ENCODE measurements around the gene SECTM1. TPM values are rescaled to one million over a fixed set of nuclear protein-coding genes. Genes with fewer than 3 reads are reported as not detected.

The SECTM1 gene
- total RNA-seq, 1 donor from 2014 or later: 0.27 TPM

DNA sequence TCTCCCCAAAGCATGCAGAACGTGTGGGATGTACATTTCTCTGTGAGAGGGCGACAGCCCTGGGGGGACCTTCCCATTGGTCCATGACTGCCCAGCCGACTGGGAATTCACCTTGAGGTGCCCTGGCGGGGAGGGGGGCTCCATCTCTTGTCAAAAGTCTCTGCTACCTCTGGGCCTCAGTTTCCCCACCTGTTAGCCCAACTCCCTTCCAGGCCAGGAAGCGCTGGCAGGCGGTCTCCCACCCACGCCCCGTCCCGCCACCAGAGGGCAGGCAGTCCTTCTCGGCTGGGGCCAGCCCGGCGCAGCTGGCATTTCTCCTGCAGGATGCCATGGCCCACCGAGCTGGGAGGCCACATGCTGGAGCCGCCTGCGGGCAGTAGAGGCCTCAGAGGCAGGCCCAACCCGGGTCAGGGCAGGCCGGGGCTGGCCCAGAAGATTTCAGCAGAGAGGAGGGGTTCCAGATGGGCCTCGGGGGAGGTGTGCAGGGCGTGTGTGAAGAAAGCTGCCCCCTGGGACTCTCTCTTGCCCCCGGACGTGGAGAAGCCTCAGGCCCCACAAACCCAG, 32.8 kb downstream of the SECTM1 start:
- H3K9me3 ChIP-seq (ENCODE audit: insufficient read depth, low read depth, low read length): no peaks in the 10 kb centered on the region
- FAIRE-seq (no peak), DNase-seq (ENCODE audit: low read depth) (no peak)
- no peaks in the 10 kb centered on the region for H3K79me2 ChIP-seq (ENCODE audit: insufficient read depth, low read length)
- H3K4me3 Mint-ChIP-seq (ENCODE audit: unreplicated experiment): no peak overlapping the region
- no peaks in the 10 kb centered on the region for H4K20me1 ChIP-seq (ENCODE audit: insufficient read depth, low read length)
- H2AFZ ChIP-seq (ENCODE audit: low read depth, low read length): peak overlapping the region; percentile 7
- H3K4me1 ChIP-seq (ENCODE audit: insufficient read depth, low read length): peaks cover 21% of the 10 kb centered on the region
- H3K27ac ChIP-seq (ENCODE audit: low read depth, low read length): no peak overlapping the region
- no peak overlapping the region for H3K9ac ChIP-seq (ENCODE audit: low read length)
- H3K27me3 ChIP-seq (ENCODE audit: insufficient read depth, low read length): peaks cover 2% of the 10 kb centered on the region
- no peak overlapping the region for H3K27ac Mint-ChIP-seq (ENCODE audit: unreplicated experiment)
- H3K36me3 Mint-ChIP-seq (ENCODE audit: low read depth, unreplicated experiment): no peaks in the 10 kb centered on the region
- H3K4me3 ChIP-seq (ENCODE audit: insufficient read depth, low read depth, low read length): no peak overlapping the region
- TF ChIP-seq EZH2 (IDR thresholded peaks at IDR 0.05; ENCODE audit: insufficient read depth, low read length) (no peak), CTCF (IDR thresholded peaks at IDR 0.05; ENCODE audit: insufficient read depth, low read depth, low read length) (peak; percentile 36)
- peaks cover 3% of the 10 kb centered on the region for H3K4me1 Mint-ChIP-seq (ENCODE audit: low read depth, unreplicated experiment)
- no peak overlapping the region for H3K4me2 ChIP-seq (ENCODE audit: low read length)
- H3K9me3 Mint-ChIP-seq (ENCODE audit: unreplicated experiment): no peaks in the 10 kb centered on the region
- peaks cover 27% of the 10 kb centered on the region for H3K27me3 Mint-ChIP-seq (ENCODE audit: low read depth, unreplicated experiment)
- H3K36me3 ChIP-seq (ENCODE audit: insufficient read depth, low read length): no peaks in the 10 kb centered on the region

DNA sequence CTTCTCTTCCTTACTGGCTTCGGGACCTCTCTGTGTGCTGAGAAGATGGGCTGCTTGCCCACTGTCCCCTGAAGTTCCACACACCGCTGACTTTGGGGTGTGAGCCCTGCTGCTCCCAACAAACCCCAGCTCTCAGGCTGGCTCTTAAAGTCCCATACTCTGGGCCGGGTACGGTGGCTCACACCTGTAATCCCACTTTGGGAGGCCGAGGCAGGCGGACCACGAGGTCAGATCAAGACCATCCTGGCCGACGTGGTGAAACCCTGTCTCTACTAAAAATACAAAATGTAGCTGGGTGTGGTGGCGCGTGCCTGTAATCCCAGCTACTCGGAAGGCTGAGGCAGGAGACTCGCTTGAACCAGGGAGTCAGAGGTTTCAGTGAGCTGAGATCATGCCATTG, 33.3 kb downstream of the SECTM1 start:
- H3K9ac ChIP-seq (ENCODE audit: low read length): no peak overlapping the region
- H3K36me3 Mint-ChIP-seq (ENCODE audit: low read depth, unreplicated experiment): no peaks in the 10 kb centered on the region
- H3K4me1 Mint-ChIP-seq (ENCODE audit: low read depth, unreplicated experiment): peaks cover 3% of the 10 kb centered on the region
- H3K27ac Mint-ChIP-seq (ENCODE audit: unreplicated experiment): no peak overlapping the region
- no peak overlapping the region for H3K27ac ChIP-seq (ENCODE audit: low read depth, low read length)
- H3K36me3 ChIP-seq (ENCODE audit: insufficient read depth, low read length): no peaks in the 10 kb centered on the region
- H3K9me3 Mint-ChIP-seq (ENCODE audit: unreplicated experiment): no peaks in the 10 kb centered on the region
- no peak overlapping the region for H2AFZ ChIP-seq (ENCODE audit: low read depth, low read length)
- no peaks in the 10 kb centered on the region for H3K27me3 ChIP-seq (ENCODE audit: insufficient read depth, low read length)
- H4K20me1 ChIP-seq (ENCODE audit: insufficient read depth, low read length): no peaks in the 10 kb centered on the region
- H3K4me1 ChIP-seq (ENCODE audit: insufficient read depth, low read length): peaks cover 21% of the 10 kb centered on the region
- H3K4me2 ChIP-seq (ENCODE audit: low read length): no peak overlapping the region
- H3K79me2 ChIP-seq (ENCODE audit: insufficient read depth, low read length): no peaks in the 10 kb centered on the region
- no peak overlapping the region for H3K4me3 ChIP-seq (ENCODE audit: insufficient read depth, low read depth, low read length)
- FAIRE-seq: no peak
- no peak overlapping the region for H3K4me3 Mint-ChIP-seq (ENCODE audit: unreplicated experiment)
- H3K27me3 Mint-ChIP-seq (ENCODE audit: low read depth, unreplicated experiment): peaks cover 26% of the 10 kb centered on the region
- no peak for DNase-seq (ENCODE audit: low read depth)
- no peaks in the 10 kb centered on the region for H3K9me3 ChIP-seq (ENCODE audit: insufficient read depth, low read depth, low read length)
- TF ChIP-seq EZH2 (IDR thresholded peaks at IDR 0.05; ENCODE audit: insufficient read depth, low read length): no peak
- no peak for TF ChIP-seq CTCF (IDR thresholded peaks at IDR 0.05; ENCODE audit: insufficient read depth, low read depth, low read length)

GRCh38 chr17:82299452-82299851, 34.1 kb downstream of the SECTM1 start:
- Mint-ChIP-seq H3K4me1 (ENCODE audit: low read depth, unreplicated experiment) (peaks cover 3% of the 10 kb centered on the region), H3K27ac (ENCODE audit: unreplicated experiment) (no peak overlapping the region), H3K27me3 (ENCODE audit: low read depth, unreplicated experiment) (peaks cover 23% of the 10 kb centered on the region), H3K4me3 (ENCODE audit: unreplicated experiment) (no peak overlapping the region), H3K9me3 (ENCODE audit: unreplicated experiment) (no peaks in the 10 kb centered on the region), H3K36me3 (ENCODE audit: low read depth, unreplicated experiment) (no peaks in the 10 kb centered on the region)
- Histone ChIP-seq H3K79me2 (ENCODE audit: insufficient read depth, low read length) (no peaks in the 10 kb centered on the region), H3K9me3 (ENCODE audit: insufficient read depth, low read depth, low read length) (no peaks in the 10 kb centered on the region), H3K27me3 (ENCODE audit: insufficient read depth, low read length) (no peaks in the 10 kb centered on the region), H3K9ac (ENCODE audit: low read length) (no peak overlapping the region), H3K4me2 (ENCODE audit: low read length) (no peak overlapping the region), H3K4me3 (ENCODE audit: insufficient read depth, low read depth, low read length) (no peak overlapping the region), H3K36me3 (ENCODE audit: insufficient read depth, low read length) (no peaks in the 10 kb centered on the region), H4K20me1 (ENCODE audit: insufficient read depth, low read length) (no peaks in the 10 kb centered on the region), H2AFZ (ENCODE audit: low read depth, low read length) (no peak overlapping the region), H3K27ac (ENCODE audit: low read depth, low read length) (no peak overlapping the region), H3K4me1 (ENCODE audit: insufficient read depth, low read length) (peaks cover 21% of the 10 kb centered on the region)
- FAIRE-seq: no peak
- no peak for DNase-seq (ENCODE audit: low read depth)
- TF ChIP-seq EZH2 (IDR thresholded peaks at IDR 0.05; ENCODE audit: insufficient read depth, low read length) (no peak), CTCF (IDR thresholded peaks at IDR 0.05; ENCODE audit: insufficient read depth, low read depth, low read length) (no peak)
